Neural cell (in vitro differentiated cells): ENCODE measurements around the gene LRMDA. TPM values are rescaled to one million over a fixed set of nuclear protein-coding genes. Genes with fewer than 3 reads are reported as not detected.

Experiments
- H2AFZ ChIP-seq: fragments of 200-600, 300-800 bp; sonication (generic), shearing (Covaris generic); 2 replicates; pipeline ENCODE4 v1.6.0; 2014; ENCODE audit warnings: low read depth, mild to moderate bottlenecking, antibody characterized with exemption, low read length, moderate library complexity
- H3F3A ChIP-seq: fragments of 200-600 bp; shearing (Covaris generic); 2 replicates; pipeline ENCODE4 v1.6.1; 2016; ENCODE audit warnings: mild to moderate bottlenecking, moderate library complexity, mixed read lengths, antibody characterized with exemption, low read length; ENCODE audit not compliant: insufficient read depth, poor library complexity, severe bottlenecking
- H3K27ac ChIP-seq: fragments of 200-600, 300-800 bp; sonication (generic), shearing (Covaris generic); 2 replicates; pipeline ENCODE4 v1.5.1; 2014; ENCODE audit warnings: mild to moderate bottlenecking, low read length, moderate library complexity
- H3K27me3 ChIP-seq: fragments of 300-800, 200-600 bp; sonication (generic), shearing (Covaris generic); 2 replicates; pipeline ENCODE4 v1.6.0; 2014; ENCODE audit warnings: mild to moderate bottlenecking, low read depth, low read length, moderate library complexity; ENCODE audit not compliant: insufficient read depth
- H3K36me3 ChIP-seq: fragments of 300-800, 200-600 bp; sonication (generic), shearing (Covaris generic); 2 replicates; pipeline ENCODE4 v1.5.1; 2014; ENCODE audit warnings: mild to moderate bottlenecking, antibody characterized with exemption, low read length, moderate library complexity; ENCODE audit not compliant: insufficient read depth
- H3K4me2 ChIP-seq: fragments of 300-800, 200-600 bp; sonication (generic), shearing (Covaris generic); 2 replicates; pipeline ENCODE4 v1.6.0; 2014; ENCODE audit warnings: mild to moderate bottlenecking, low read length
- H3K4me3 ChIP-seq: fragments of 300-800, 200-600 bp; sonication (generic), shearing (Covaris generic); 2 replicates; pipeline ENCODE4 v1.5.1; 2014; ENCODE audit warnings: mild to moderate bottlenecking, low read length, moderate library complexity
- H3K79me2 ChIP-seq: fragments of 200-600 bp; shearing (Covaris generic); replicated peaks from 2 replicates; pipeline ENCODE4 v1.6.0; 2014; ENCODE audit warnings: mild to moderate bottlenecking, low read length, moderate library complexity; ENCODE audit not compliant: insufficient read depth
- H3K9ac ChIP-seq: fragments of 300-800, 200-600 bp; sonication (generic), shearing (Covaris generic); 2 replicates; pipeline ENCODE4 v1.6.1; 2016; ENCODE audit warnings: mild to moderate bottlenecking, low read length, mixed read lengths
- H3K9me2 ChIP-seq: fragments of 200-600 bp; shearing (Covaris generic); 2 replicates; pipeline ENCODE4 v1.6.1; 2016; ENCODE audit warnings: mild to moderate bottlenecking, low read length, mixed read lengths; ENCODE audit not compliant: insufficient read depth
- H3K9me3 ChIP-seq: fragments of 200-600, 300-800 bp; sonication (generic), shearing (Covaris generic); 2 replicates; pipeline ENCODE4 v1.6.1; 2016; ENCODE audit warnings: mild to moderate bottlenecking, mixed run types, low read length, moderate library complexity, mixed read lengths
- H4K20me1 ChIP-seq: fragments of 200-600 bp; shearing (Covaris generic); 2 replicates; pipeline ENCODE4 v1.6.1; 2016; ENCODE audit warnings: mild to moderate bottlenecking, mixed run types; ENCODE audit not compliant: insufficient read depth
- EP300 ChIP-seq: fragments of 450-650 bp; conservative IDR thresholded peaks from 2 replicates; pipeline ENCODE4 v1.6.1; 2014; ENCODE audit warnings: antibody characterized with exemption, mild to moderate bottlenecking, moderate library complexity; ENCODE audit not compliant: poor library complexity, severe bottlenecking
- EZH2 ChIP-seq: fragments of 200-600, 300-800 bp; shearing (Covaris generic), sonication (generic); IDR thresholded peaks from 2 replicates; pipeline ENCODE4 v1.6.1; 2014; ENCODE audit warnings: antibody characterized with exemption, low read length, borderline replicate concordance, mild to moderate bottlenecking; ENCODE audit not compliant: insufficient read depth, poor library complexity, severe bottlenecking
- MXI1 ChIP-seq: fragments of 450-650 bp; conservative IDR thresholded peaks from 2 replicates; pipeline ENCODE4 v1.6.1; 2014; ENCODE audit warnings: antibody characterized with exemption, mild to moderate bottlenecking; ENCODE audit not compliant: poor library complexity, severe bottlenecking
- POLR2AphosphoS5 ChIP-seq: IDR thresholded peaks from 2 replicates; pipeline ENCODE4 v1.6.1; 2012
- RAD21 ChIP-seq: fragments of 450-650 bp; conservative IDR thresholded peaks from 2 replicates; pipeline ENCODE4 v1.6.1; 2014; ENCODE audit warnings: antibody characterized with exemption, mild to moderate bottlenecking, moderate library complexity
- REST ChIP-seq: IDR thresholded peaks from 2 replicates; pipeline ENCODE4 v1.6.1; 2012; ENCODE audit warnings: borderline replicate concordance
- SMC3 ChIP-seq: fragments of 450-650 bp; conservative IDR thresholded peaks from 2 replicates; pipeline ENCODE4 v1.6.1; 2014; ENCODE audit warnings: antibody characterized with exemption, mild to moderate bottlenecking, moderate library complexity; ENCODE audit not compliant: poor library complexity
- polyA plus RNA-seq: library from polyadenylated mRNA; depleted of rRNA; stranded (reverse); fragments of >200 nt; gene quantifications from 2 replicates; pipeline ENCODE4 v1.2.3, GENCODE V29; 2014
- TF ChIP-seq, protein P1 (sequence below): fragments of 450-650 bp; IDR thresholded peaks from 2 replicates; pipeline ENCODE4 v1.5.1; 2014; ENCODE audit warnings: antibody characterized with exemption, mild to moderate bottlenecking, moderate library complexity; ENCODE audit not compliant: poor library complexity, severe bottlenecking

The LRMDA gene
- polyA plus RNA-seq, 1 donor from 2014 or later = 5.6 TPM

- TF ChIP-seq REST (no peak), RAD21 (no peak), SMC3 (no peak), EZH2 (no peak), EP300 (no peak), MXI1 (no peak)
- TF ChIP-seq, protein P1, sequence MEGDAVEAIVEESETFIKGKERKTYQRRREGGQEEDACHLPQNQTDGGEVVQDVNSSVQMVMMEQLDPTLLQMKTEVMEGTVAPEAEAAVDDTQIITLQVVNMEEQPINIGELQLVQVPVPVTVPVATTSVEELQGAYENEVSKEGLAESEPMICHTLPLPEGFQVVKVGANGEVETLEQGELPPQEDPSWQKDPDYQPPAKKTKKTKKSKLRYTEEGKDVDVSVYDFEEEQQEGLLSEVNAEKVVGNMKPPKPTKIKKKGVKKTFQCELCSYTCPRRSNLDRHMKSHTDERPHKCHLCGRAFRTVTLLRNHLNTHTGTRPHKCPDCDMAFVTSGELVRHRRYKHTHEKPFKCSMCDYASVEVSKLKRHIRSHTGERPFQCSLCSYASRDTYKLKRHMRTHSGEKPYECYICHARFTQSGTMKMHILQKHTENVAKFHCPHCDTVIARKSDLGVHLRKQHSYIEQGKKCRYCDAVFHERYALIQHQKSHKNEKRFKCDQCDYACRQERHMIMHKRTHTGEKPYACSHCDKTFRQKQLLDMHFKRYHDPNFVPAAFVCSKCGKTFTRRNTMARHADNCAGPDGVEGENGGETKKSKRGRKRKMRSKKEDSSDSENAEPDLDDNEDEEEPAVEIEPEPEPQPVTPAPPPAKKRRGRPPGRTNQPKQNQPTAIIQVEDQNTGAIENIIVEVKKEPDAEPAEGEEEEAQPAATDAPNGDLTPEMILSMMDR = no peak
- peak overlapping the region; percentile 100 for H3K9ac ChIP-seq
- H3K4me3 ChIP-seq = peak overlapping the region; percentile 94
- H3K9me3 ChIP-seq = no peaks in the 10 kb centered on the region
- H3K4me2 ChIP-seq = peak overlapping the region; percentile 12
- H3K36me3 ChIP-seq = peaks cover 18% of the 10 kb centered on the region
- peaks cover 55% of the 10 kb centered on the region for H3K27me3 ChIP-seq
- peaks cover 22% of the 10 kb centered on the region for H4K20me1 ChIP-seq
- peaks cover 69% of the 10 kb centered on the region for H3K79me2 ChIP-seq
- H3K9me2 ChIP-seq = no peaks in the 10 kb centered on the region
- H2AFZ ChIP-seq = no peak overlapping the region
- peaks cover 4% of the 10 kb centered on the region for H3F3A ChIP-seq
- peak overlapping the region; percentile 99 for H3K27ac ChIP-seq
Observed at GRCh38 chr10:75398200-75398691, 33.2 kb upstream of the LRMDA start.

GRCh38 chr10:75398692-75399460 lies 32.5 kb upstream of the LRMDA start:
- Histone ChIP-seq H3K4me3 (peak overlapping the region; percentile 94), H3F3A (peaks cover 5% of the 10 kb centered on the region), H3K36me3 (peaks cover 18% of the 10 kb centered on the region), H3K27ac (peak overlapping the region; percentile 99), H3K9me2 (no peaks in the 10 kb centered on the region), H2AFZ (no peak overlapping the region), H4K20me1 (peaks cover 22% of the 10 kb centered on the region), H3K4me2 (no peak overlapping the region), H3K9me3 (no peaks in the 10 kb centered on the region), H3K9ac (peak overlapping the region; percentile 100), H3K79me2 (peaks cover 64% of the 10 kb centered on the region), H3K27me3 (peaks cover 56% of the 10 kb centered on the region)
- TF ChIP-seq POLR2AphosphoS5 (peak; percentile 5), MXI1 (no peak)
